GM18498 (cell line): ENCODE measurements around the gene CDIP1.

Source experiments
- ATAC-seq: cut with Tn5 transposase; IDR thresholded peaks from one replicate; pipeline ENCODE4 v1.9.1; 2021; ENCODE audit warnings: mild to moderate bottlenecking, moderate library complexity; ENCODE audit not compliant: unreplicated experiment

CDIP1 gene

DNA sequence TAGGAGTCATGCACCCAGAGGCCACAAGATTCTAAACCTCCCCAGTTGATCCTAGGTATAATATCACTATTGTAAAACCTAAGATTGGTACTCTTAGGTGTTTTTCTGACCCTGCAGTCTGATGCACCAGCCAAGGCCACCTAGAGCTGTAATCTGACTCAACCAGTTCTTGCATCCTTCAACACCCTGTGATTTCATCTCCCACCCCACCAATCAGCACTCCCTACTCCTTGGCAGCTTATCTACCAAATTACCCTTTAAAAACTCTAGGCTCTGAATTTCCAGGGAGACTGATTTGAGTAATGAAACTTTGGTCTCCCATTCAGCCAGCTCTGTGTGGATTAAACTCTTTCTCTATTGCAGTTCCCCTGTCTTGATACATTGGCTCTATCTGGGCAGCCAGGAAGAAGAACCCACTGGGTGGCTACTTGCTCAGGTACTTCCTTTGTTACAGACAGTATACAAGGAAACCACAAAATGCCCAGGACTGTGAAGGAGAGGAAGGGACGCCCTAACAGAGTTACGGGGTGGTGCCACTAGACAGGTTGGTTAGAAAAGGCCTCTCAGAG, 1.2 kb upstream of the CDIP1 start:
- ATAC-seq, result no peak

DNA sequence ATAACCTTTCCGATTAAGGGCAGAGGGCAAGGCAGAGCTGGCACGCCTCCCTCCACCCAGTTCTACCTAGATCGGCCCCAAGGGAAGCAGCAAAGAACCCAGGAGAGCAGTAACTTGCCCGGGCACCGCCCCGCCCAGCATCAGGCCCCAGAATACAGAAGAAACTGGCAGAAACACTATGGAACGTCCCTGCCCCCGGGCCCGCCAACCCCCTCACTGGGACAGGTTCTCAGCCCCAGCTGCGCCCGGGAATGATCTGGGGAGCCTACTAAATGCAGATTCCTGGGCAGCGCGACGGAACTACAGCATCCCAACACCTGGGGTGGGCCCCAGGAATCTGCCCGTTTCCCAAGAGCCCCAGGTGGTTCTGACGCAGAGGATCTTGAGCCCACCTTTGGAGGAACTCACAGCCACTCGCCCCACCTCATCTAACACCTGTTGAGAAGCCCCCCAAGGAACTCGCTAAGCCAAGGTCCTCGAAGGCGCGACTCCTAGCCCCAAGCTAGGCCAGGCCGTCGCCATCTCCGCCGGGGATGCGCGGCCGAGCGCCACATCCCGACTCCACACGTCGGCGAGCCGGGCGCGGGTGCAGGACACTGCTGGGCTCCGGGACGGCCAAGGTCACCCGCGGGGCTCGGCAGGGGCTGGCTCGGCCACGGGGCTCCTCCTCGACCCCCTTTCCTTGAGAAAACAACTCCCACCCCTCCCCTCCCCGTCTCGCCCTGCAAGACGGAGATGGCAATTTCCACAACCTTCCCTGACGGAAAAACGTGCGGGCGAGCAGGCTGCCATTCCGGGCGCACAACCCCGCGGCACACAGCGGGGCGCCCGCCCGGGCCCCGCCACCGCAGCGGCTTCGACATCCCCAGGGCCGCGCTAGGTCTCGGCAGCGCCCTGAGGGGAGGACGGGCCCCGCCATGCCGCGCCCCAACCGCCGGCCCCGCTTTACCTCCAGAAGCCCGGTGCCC, 913 bp downstream of the CDIP1 start:
- ATAC-seq, result peak; percentile 31

DNA sequence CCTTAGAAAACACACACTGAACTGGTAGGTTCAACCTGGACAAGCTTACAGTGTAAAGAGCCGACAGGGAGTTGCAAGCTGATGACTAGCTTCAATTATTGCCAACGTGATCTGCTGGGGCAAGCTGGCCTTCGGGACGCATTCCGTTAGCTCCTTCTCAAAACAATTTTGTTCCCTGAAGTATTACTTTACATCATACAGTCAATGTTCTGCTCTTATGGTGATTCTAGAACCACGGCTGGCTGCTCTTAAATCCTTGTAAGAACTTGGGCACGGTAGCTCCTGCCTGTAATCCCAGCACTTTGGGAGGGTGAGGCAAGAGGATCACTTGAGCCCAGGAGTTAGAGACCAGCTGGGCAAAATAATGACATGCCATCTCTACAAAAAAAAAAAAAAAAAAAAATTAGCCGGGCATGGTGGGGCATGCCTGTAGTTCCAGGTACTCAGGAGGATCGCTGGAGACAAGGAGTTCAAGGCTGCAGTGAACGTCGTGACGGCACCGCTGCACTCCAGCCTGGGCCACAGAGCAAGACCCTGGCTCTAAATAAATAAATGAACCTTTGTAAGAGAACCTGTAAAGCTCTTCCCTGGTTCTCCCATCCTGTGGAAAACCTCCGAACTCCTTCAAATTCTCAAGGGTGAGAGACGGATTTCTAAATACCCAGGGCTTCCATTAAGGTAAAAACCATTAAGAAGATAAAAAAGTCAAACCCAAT, 2.0 kb downstream of the CDIP1 start:
- no peak for ATAC-seq

DNA sequence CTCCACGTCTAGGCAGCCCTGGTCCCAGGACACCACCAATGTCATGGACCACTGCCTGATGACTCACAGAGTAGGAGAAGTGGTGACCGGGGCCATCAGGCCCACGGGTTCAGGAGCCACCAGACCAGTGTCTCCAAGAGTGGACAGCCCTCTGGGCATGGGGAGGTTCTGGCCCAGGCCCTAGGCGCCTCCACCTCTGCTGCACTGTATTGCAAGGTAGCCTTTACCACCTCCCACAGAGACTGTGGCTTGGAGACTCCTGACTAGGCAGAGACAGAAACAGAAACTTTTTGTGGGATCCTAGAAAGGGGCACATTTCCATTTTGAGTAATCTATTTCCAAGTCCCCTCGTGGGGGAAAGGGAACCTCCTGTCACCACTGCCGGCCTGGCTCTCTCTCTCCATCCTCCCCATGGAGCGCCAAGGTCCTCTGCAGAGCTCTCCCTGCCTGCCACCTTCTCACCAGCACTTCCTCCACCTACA, 2.9 kb downstream of the CDIP1 start:
- ATAC-seq, result no peak

DNA sequence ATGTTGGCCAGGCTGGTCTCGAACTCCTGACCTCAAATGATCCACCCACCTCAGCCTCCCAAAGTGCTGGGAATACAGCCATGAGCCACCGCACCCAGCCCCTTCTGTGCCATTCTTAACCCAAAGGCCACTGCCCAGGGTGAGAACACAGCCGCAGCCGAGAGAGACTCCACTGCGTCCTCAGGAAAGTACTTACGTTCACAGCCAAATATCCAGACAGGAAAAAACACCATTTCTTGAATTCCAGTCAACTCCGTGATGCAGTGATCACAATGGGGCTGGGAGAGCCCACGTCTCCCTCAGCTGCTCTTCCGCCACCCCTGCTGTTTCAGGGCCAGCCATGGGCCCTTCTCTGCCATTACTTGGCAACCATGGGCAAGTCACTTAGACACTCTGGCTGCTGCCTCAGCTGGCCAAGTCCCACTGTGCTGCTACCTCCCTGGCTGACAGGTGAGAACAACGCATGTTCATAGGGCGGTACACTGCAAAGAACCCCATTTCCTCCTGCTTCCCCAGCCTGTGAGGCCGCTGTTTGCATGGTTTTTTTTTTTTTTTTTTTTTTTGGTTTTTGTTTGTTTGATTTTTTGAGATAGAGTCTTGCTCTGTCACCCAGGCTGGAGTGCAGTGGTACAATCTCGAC, 4.3 kb downstream of the CDIP1 start:
- ATAC-seq, result no peak

DNA sequence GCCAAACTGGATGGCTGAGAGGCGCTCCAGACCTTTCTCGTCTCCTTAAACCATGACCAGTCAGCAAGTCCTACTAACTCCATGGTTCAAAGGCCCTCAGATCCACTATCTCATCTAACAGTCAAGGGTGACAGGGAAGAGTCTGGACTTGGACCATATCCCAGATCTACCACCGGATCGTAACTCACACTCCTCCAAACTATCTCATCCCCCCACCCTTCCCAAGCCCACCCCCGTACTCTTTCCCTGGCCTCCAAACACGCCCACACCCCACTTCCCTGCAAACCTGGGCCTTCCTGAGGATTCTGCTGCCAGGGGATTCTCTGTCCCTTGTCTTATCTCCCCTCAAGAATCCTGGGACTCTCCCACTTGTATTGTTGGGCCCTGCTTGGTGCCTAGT, 5.1 kb downstream of the CDIP1 start:
- ATAC-seq, result no peak

DNA sequence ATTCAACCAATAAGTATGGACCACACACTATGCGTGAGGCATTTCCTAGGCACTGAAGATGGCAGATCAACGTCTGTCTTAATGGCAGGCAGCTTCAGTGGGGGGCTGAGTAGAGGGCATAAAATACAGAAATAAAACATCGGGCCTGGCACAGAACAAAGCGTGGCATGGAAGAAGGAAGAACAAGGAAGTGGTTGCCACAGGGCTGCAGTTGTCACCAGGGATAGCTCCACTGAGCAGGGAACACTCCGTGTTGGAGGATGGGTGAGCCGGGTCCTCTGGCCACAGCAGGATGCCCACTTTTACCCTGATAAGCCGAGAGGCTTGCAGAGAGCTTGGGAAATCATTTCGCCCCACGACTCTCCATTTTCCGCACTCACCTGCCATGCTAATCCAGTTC, 6.3 kb downstream of the CDIP1 start:
- ATAC-seq, result no peak

DNA sequence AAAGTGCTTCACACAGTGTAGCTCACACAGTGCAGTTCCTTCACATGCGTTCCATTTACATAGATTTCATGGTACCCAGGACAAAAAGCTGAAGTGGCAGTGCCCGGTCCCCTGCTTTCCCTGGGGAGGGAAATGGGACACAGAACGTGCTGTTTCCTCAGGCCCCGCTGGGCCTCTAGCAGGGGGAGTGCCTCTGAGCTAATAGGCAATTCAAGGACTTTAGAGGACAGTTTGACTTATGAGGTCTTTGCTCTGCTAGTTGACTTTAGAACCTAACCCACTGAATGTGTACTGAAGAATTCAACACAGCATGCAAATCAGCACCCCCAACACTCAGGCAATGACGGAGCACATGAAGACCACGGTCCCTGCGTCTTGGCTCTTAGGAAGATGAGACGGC, 6.8 kb downstream of the CDIP1 start:
- no peak for ATAC-seq

DNA sequence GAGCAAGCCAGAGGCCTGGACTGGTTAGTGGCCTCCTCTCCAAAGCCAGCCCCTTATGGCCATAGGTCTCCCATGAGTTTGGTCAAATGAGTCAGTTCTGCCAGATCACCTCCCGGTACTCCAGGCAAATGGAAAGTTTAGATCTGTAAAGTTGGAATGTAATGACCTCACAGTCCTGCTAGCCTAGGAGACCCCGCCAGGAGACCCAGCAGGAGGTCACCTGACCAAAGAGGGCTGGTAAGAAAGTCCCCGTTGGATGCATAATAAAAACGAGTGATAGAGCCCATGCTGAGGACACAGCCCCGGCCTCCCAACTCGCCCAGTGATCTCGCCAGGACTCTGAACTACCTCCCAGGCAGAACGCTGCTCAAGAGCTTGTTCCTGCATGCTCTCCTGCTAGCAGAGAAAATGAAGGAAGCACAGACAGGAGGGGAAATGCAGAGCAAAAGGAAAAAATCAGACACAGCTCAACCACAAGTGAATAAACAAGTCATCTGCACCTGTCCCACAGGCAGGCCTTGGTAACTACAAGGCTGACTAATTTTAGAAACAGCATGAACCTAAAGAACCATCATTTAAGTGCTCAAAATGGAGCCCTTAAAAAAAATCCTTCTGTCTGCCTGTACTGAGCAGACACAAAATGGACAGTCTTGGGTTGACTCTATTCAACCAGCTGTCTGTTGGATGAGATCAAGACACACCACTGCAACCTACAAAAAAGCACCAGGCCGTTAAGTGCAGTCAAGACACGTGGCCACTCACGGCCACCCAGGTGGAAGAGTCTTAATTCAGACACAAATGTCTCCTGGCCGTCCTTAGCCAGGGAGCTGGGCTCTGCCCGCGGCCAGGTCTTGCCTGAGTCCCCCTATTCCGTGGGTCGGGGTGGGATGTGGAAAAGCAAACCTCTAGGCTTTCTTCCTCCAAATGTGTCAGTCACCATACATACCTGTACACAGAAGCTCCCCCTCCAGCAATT, 9.2 kb downstream of the CDIP1 start:
- no peak for ATAC-seq

DNA sequence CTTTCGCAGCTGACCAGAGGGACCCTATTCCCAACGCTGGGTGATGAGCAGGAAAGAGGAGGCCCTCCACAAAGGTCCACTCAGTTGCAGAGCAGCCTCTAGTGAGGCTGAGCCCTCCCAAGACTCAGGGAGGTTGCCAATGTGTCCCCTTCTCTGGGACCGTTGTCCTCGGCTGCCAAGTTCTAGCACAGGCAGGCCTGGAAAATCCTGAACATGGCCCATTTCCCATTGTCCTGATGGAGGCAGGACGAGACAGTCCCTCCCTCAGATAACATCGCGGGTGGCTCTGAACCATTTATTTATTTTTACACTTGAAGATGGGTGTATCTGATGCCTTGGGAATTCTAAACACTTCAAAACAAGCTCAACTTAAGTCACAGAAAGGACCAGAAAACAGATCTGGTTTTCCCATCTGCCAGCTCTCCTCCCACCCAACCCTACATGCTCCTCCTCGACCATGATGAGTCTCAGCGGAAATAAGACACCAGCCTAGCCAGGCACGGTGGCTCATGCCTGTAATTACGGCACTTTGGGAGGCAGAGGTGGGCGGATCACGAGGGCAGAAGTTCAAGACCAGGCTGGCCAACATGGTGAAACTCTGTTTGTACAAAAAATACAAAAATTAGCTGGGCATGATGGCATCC, 12.8 kb downstream of the CDIP1 start:
- ATAC-seq, result no peak

DNA sequence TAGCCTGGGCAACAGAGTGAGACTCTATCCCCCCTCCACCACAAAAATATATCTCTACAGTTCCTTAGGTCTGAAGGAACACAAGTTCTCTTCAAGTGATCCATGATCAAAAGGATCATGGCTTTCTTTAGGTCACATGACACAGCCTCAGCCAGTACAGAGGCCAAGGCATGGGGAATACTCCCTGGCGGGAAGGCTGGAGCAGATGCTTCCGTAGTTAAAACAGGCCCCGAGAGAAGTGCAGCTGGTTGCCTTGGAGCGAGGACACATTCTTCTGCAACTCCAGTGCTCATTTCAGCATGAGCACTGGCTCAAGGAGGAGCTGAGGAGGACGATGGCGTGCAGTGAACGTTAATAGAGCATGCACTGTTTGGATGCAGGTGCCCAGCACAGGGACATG, 13.5 kb downstream of the CDIP1 start:
- no peak for ATAC-seq

DNA sequence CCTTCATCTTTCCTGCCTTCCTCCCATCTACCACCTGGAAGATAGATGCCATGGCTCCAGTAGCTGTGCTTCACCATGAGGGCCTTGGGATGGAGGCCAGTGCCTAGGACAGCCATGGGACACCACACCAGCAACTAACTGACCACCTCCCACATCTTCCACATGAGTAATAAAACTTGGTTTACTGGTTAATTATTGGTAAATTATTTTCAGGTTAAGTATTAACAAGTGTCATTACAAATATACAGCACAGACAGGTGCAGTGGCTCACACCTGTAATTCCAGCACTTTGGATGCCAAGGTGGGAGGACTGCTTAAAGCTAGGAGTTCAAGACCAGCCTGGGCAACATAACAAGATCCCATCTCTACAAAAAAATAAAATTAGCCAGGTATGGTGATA, 14.0 kb downstream of the CDIP1 start:
- ATAC-seq, result no peak

DNA sequence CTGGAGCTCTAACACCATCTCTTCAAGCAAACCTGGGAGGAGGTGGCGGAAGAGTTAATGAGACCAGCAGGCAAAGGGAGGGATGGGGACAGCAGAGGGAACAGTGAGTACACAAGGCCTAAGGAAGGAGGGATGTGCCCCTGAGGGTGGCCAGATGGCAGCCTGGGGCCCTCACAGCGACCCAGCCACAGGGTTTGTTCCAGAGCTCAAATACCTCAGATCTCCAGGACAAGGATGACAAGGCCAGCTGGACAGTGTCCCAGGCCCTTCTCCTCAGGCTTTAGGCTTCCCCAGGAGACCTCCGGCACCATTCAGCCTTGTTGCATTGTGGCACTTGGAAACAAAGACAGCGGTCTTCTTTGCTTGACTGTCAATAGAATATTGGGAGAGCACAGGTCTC, 14.9 kb downstream of the CDIP1 start:
- no peak for ATAC-seq

DNA sequence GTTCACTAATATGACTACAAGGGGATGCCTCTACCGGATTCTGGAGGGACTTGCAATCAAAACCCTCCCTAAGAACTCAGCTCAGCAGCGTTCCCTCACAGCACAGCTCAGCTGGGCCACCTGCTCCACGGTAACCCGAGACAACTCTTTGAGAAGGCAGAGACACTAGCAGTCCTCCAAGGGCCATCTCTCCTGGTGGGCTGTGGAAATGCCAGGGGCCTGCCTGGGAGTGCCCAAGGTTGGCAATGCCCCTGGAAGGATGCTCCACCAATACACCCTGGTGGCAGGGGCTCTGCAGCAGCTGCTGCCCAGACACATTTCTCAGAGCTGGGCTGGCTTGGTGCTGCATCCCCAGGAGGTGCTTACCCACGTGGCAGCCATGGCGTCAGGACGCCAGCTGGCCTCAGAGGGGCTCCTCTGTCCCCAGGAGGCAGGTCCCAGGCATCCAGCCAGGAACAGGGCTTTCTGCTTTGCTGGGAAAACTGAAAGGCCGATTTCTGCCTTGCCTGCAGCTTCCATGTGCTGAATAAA, 16.5 kb downstream of the CDIP1 start:
- ATAC-seq, result no peak

DNA sequence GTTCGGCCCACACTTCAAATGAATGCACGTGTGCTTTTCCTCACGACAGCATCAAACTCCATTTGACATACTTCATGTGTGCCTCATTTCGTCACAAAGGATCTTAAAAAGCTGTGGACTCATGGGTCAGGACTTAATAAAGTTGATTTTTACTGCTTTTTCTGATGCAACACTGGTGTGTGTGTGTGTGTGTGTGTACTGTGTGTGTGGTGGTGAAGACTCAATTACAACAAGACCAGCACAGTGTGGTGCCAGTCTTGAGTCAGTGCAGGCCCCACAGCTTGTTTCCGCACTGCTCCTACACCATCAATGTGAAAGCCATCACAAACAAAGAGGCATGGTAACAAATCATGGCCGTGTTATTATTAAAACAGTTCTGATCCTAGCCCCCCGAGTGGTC, 17.7 kb downstream of the CDIP1 start:
- ATAC-seq, result no peak

DNA sequence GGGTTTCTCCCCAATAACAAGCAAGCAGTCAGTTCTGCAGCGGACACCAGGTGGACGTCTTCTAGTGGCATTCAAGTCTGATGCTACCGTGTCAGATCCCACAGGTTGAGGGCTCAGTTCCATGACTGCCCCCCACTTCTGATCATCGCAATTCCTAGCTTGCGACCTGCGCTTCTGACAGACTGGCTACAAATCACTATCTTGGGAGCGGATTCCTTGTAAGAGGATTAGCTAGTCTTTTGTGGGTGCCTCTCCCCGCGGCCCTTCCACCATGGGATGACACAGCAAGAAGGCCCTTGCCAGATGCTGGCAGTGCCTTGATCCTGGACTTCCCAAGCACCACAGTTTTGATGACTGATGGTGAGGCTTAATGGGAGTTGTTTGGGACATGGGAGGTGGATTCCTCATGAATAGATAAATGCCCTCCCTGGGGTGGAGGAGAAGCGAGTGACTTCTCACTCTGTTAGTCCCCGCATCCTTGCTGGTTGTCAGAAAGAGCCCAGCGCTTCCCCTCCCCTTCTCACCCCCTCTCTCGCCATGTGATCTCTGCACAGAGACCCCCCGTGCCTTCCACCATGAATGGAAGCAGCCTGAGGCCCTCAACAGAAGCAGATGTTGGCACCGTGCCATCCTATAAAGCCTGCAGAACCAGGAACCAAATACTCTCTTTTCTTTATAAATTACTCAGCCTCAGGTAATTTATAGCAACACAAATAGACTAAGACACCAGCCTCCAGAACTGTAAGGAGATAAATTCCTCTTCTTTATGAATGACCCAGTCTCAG, 19.1 kb downstream of the CDIP1 start:
- no peak for ATAC-seq

DNA sequence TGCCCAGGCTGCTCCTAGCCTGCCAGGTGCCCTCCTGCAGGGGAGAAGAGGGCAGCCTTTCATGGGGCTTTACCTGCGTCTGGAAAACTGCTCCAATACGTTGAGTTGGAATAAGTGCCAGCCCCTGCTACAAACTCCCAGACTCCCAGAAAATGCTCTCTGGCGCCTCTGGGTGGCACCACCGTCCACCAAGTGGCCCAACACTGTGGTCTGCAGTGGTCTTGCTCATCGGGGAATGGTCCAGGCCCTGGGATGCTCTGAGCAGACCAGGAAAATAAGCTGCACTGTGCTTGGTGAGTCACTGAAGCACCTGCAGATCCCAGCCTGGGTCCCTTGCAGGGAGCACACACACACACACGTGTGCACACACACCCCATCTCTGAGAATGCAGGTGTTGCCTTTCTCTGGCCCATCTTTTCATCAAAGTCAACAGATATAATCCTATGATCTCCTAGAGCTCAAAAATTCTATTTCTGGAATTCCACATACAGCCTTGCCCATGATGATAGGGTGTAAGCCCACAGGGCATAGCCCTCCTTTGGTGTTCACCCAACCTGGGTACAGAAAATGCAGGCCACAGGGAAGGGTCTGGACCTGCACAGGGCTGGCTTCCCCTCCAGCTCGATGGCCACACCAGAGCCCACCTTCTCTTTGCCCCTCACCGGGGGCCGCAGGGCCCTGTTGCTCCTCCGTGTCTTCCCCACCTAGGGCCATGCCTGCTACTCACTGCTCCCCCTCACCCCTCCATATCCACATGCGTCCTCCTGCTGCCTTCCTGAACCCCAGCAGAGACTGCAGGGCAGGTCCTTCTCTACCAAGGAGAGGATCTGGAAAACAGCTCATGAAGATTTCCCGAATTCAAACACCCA, 20.5 kb downstream of the CDIP1 start:
- ATAC-seq, result no peak
